Measurements from ENCODE around the gene CEP128. TPM values are rescaled to one million over a fixed set of nuclear protein-coding genes. Genes with fewer than 3 reads are reported as not detected.

Gene CEP128
- total RNA-seq, 1 experiment from 2014 or later = 12.0 TPM

DNA sequence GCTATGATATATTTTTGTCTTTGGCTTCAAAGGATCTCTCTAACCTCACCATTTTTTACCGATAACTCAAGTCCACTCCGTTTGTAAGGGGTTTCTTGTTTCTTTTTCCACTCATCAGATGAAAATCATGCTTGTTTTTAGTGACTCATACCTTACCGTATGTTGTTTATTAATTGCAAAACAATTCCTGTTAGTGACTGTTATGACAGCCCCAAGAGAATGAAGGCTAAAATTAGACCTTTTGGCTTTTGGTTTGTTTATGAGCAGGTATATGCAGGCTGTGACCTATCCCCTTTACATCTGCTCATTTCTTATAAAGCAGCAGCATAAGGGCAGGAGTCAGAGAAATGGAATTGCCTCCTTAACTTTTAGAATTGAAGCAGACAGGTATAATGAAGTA, 319.8 kb downstream of the CEP128 start:
- Mint-ChIP-seq H3K27me3 (ENCODE audit: low read depth) (no peaks in the 10 kb centered on the region), H3K36me3 (no peaks in the 10 kb centered on the region), H3K4me1 (peaks cover 2% of the 10 kb centered on the region; the same call in 1 of the 2 replicates), H3K27ac (no peak overlapping the region), H3K4me3 (no peak overlapping the region), H3K9me3 (peaks cover 6% of the 10 kb centered on the region)
- TF ChIP-seq ELF4 (CRISPR knock-in tag; IDR thresholded peaks at IDR 0.05; ENCODE audit: low read depth) (no peak), FOXP1 (CRISPR knock-in tag; IDR thresholded peaks at IDR 0.05; ENCODE audit: borderline replicate concordance) (no peak), MYBL2 (CRISPR knock-in tag; IDR thresholded peaks at IDR 0.05) (no peak), PRRX2 (CRISPR knock-in tag; IDR thresholded peaks at IDR 0.05) (no peak), NR1H2 (CRISPR knock-in tag; IDR thresholded peaks at IDR 0.05) (no peak), ZNF121 (CRISPR knock-in tag; IDR thresholded peaks at IDR 0.05) (no peak), JAZF1 (CRISPR knock-in tag; IDR thresholded peaks at IDR 0.05) (no peak), KAT7 (CRISPR knock-in tag; IDR thresholded peaks at IDR 0.05; ENCODE audit: borderline replicate concordance) (no peak), SMAD4 (CRISPR knock-in tag; IDR thresholded peaks at IDR 0.05) (no peak), ZBTB21 (CRISPR knock-in tag; IDR thresholded peaks at IDR 0.05; ENCODE audit: borderline replicate concordance) (no peak), ZNF671 (CRISPR knock-in tag; IDR thresholded peaks at IDR 0.05) (no peak), ZNF396 (CRISPR knock-in tag; IDR thresholded peaks at IDR 0.05; ENCODE audit: borderline replicate concordance) (no peak)
- TF ChIP-seq, protein P1, sequence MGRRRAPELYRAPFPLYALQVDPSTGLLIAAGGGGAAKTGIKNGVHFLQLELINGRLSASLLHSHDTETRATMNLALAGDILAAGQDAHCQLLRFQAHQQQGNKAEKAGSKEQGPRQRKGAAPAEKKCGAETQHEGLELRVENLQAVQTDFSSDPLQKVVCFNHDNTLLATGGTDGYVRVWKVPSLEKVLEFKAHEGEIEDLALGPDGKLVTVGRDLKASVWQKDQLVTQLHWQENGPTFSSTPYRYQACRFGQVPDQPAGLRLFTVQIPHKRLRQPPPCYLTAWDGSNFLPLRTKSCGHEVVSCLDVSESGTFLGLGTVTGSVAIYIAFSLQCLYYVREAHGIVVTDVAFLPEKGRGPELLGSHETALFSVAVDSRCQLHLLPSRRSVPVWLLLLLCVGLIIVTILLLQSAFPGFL (CRISPR knock-in tag; IDR thresholded peaks at IDR 0.05; ENCODE audit: borderline replicate concordance) = no peak
- TF ChIP-seq, protein P2, sequence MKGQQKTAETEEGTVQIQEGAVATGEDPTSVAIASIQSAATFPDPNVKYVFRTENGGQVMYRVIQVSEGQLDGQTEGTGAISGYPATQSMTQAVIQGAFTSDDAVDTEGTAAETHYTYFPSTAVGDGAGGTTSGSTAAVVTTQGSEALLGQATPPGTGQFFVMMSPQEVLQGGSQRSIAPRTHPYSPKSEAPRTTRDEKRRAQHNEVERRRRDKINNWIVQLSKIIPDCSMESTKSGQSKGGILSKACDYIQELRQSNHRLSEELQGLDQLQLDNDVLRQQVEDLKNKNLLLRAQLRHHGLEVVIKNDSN (CRISPR knock-in tag; IDR thresholded peaks at IDR 0.05) = no peak
- TF ChIP-seq, protein P3, sequence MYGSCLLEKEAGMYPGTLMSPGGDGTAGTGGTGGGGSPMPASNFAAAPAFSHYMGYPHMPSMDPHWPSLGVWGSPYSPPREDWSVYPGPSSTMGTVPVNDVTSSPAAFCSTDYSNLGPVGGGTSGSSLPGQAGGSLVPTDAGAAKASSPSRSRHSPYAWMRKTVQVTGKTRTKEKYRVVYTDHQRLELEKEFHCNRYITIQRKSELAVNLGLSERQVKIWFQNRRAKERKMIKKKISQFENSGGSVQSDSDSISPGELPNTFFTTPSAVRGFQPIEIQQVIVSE (CRISPR knock-in tag; IDR thresholded peaks at IDR 0.05; ENCODE audit: borderline replicate concordance) = no peak
- TF ChIP-seq, protein P4, sequence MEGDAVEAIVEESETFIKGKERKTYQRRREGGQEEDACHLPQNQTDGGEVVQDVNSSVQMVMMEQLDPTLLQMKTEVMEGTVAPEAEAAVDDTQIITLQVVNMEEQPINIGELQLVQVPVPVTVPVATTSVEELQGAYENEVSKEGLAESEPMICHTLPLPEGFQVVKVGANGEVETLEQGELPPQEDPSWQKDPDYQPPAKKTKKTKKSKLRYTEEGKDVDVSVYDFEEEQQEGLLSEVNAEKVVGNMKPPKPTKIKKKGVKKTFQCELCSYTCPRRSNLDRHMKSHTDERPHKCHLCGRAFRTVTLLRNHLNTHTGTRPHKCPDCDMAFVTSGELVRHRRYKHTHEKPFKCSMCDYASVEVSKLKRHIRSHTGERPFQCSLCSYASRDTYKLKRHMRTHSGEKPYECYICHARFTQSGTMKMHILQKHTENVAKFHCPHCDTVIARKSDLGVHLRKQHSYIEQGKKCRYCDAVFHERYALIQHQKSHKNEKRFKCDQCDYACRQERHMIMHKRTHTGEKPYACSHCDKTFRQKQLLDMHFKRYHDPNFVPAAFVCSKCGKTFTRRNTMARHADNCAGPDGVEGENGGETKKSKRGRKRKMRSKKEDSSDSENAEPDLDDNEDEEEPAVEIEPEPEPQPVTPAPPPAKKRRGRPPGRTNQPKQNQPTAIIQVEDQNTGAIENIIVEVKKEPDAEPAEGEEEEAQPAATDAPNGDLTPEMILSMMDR (IDR thresholded peaks at IDR 0.05) = no peak
- TF ChIP-seq, protein P5, sequence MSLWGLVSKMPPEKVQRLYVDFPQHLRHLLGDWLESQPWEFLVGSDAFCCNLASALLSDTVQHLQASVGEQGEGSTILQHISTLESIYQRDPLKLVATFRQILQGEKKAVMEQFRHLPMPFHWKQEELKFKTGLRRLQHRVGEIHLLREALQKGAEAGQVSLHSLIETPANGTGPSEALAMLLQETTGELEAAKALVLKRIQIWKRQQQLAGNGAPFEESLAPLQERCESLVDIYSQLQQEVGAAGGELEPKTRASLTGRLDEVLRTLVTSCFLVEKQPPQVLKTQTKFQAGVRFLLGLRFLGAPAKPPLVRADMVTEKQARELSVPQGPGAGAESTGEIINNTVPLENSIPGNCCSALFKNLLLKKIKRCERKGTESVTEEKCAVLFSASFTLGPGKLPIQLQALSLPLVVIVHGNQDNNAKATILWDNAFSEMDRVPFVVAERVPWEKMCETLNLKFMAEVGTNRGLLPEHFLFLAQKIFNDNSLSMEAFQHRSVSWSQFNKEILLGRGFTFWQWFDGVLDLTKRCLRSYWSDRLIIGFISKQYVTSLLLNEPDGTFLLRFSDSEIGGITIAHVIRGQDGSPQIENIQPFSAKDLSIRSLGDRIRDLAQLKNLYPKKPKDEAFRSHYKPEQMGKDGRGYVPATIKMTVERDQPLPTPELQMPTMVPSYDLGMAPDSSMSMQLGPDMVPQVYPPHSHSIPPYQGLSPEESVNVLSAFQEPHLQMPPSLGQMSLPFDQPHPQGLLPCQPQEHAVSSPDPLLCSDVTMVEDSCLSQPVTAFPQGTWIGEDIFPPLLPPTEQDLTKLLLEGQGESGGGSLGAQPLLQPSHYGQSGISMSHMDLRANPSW (CRISPR knock-in tag; conservative IDR thresholded peaks at IDR 0.05; ENCODE audit: low read depth) = no peak
- TF ChIP-seq, protein P6, sequence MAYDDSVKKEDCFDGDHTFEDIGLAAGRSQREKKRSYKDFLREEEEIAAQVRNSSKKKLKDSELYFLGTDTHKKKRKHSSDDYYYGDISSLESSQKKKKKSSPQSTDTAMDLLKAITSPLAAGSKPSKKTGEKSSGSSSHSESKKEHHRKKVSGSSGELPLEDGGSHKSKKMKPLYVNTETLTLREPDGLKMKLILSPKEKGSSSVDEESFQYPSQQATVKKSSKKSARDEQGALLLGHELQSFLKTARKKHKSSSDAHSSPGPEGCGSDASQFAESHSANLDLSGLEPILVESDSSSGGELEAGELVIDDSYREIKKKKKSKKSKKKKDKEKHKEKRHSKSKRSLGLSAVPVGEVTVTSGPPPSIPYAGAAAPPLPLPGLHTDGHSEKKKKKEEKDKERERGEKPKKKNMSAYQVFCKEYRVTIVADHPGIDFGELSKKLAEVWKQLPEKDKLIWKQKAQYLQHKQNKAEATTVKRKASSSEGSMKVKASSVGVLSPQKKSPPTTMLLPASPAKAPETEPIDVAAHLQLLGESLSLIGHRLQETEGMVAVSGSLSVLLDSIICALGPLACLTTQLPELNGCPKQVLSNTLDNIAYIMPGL (CRISPR knock-in tag; IDR thresholded peaks at IDR 0.05) = no peak
- CTCF ChIA-PET = no interaction called here
- POLR2A ChIA-PET = no interaction called here
- DNase-seq (ENCODE audit: low spot score) (no peak), ATAC-seq (no peak)

All from WTC11 (cell line).